Panc1 (cell line): ENCODE results near the gene EHHADH. TPM values are rescaled to one million over a fixed set of nuclear protein-coding genes. Genes with fewer than 3 reads are reported as not detected.

ENCODE experiments used
- ATAC-seq: fragments of 200-7000 bp; cut with Tn5 transposase; 2 replicates; pipeline ENCODE4 v1.9.1; 2020; ENCODE audit warnings: mild to moderate bottlenecking, moderate library complexity
- BruUV-seq: library from RNA; stranded (reverse); fragments of 400-500 nt; replicated peaks from 2 replicates; lab custom pipeline; 2021; lab: Mats Ljungman, UMichigan
- CTCF ChIA-PET: fragments of 300-600 bp; sonication (Branson Sonifier 250); formaldehyde crosslinking; loops from one replicate; lab custom pipeline; 2022; ENCODE audit warnings: antibody characterized with exemption; lab: Charles Lee
- POLR2A ChIA-PET: fragments of 300-600 bp; sonication (Branson Sonifier 250); formaldehyde crosslinking; loops from one replicate; lab custom pipeline; 2022; ENCODE audit warnings: antibody characterized with exemption; lab: Charles Lee
- DNase-seq: peaks from one replicate; pipeline ENCODE4 v3.0.0-alpha.2; 2010; ENCODE audit warnings: low read depth, low spot score
- H3K27ac ChIP-seq: 2 replicates; pipeline ENCODE4 v1.5.1; 2011; ENCODE audit warnings: mild to moderate bottlenecking, low read length, inconsistent platforms
- H3K27me3 ChIP-seq: fragments of 200-500 bp; sonication (Bioruptor generic); 2 replicates; pipeline ENCODE4 v1.6.0; 2014; ENCODE audit warnings: low read length, inconsistent platforms; ENCODE audit not compliant: control insufficient read depth, insufficient read depth
- H3K36me3 ChIP-seq: fragments of 200-500 bp; sonication (Bioruptor generic); 2 replicates; pipeline ENCODE4 v1.5.1; 2014; ENCODE audit warnings: inconsistent platforms, mild to moderate bottlenecking, low read length, moderate library complexity; ENCODE audit not compliant: control insufficient read depth, insufficient read depth
- H3K4me1 ChIP-seq: 2 replicates; pipeline ENCODE4 v1.5.1; 2011; ENCODE audit warnings: inconsistent platforms, mild to moderate bottlenecking, low read length, moderate library complexity; ENCODE audit not compliant: control insufficient read depth, insufficient read depth
- H3K4me3 ChIP-seq, 2 experiments: 2 replicates each; pipeline ENCODE4 v1.5.1; 2011 to 2012; ENCODE audit warnings: low read depth in 2 of 2, low read length in 2 of 2, mild to moderate bottlenecking in 2 of 2, inconsistent platforms in 1 of 2, moderate library complexity in 1 of 2
- H3K9me3 ChIP-seq: fragments of 200-500 bp; sonication (Bioruptor generic); 2 replicates; pipeline ENCODE4 v1.5.1; 2014; ENCODE audit warnings: low read depth, mild to moderate bottlenecking, inconsistent platforms, low read length, moderate library complexity; ENCODE audit not compliant: control insufficient read depth, insufficient read depth
- CTCF ChIP-seq: fragments of 450-650 bp; IDR thresholded peaks from 2 replicates; pipeline ENCODE4 v1.5.1; 2017; ENCODE audit warnings: mild to moderate bottlenecking
- POLR2AphosphoS5 ChIP-seq: IDR thresholded peaks from 2 replicates; pipeline ENCODE4 v1.6.1; 2012; ENCODE audit warnings: mild to moderate bottlenecking, low read depth, low read length, moderate library complexity
- REST ChIP-seq, 2 experiments: IDR thresholded peaks; 2 replicates each; pipeline ENCODE4 v1.6.1; 2011 to 2012; ENCODE audit warnings: low read depth in 2 of 2, control low read depth in 1 of 2, low read length in 1 of 2, mild to moderate bottlenecking in 1 of 2, moderate library complexity in 1 of 2; ENCODE audit not compliant: insufficient read depth in 1 of 2
- SIN3A ChIP-seq: IDR thresholded peaks from 2 replicates; pipeline ENCODE4 v1.6.1; 2012; ENCODE audit warnings: low read depth, mild to moderate bottlenecking, low read length, moderate library complexity, borderline replicate concordance; ENCODE audit not compliant: insufficient read depth
- TCF7L2 ChIP-seq: IDR thresholded peaks from 2 replicates; pipeline ENCODE4 v1.6.1; 2011; ENCODE audit warnings: mild to moderate bottlenecking, low read depth, low read length, inconsistent platforms
- in situ Hi-C: cut with HindIII; loops from 2 replicates; pipeline ENCODE4 v1.10.0; 2016; ENCODE audit warnings: low sequenced_read_pairs, low pct_unique_long_range_greater_than_20kb
- intact Hi-C: fragments of 100-400 bp; cut with micrococcal nuclease; formaldehyde crosslinking; loops from one replicate; pipeline ENCODE4 v1.10.0; 2022; ENCODE audit not compliant: unreplicated experiment
- total RNA-seq: library from RNA; stranded (reverse); gene quantifications from one replicate; pipeline ENCODE4 v1.2.1, GENCODE V29; 2021; ENCODE audit not compliant: unreplicated experiment

Gene EHHADH
- total RNA-seq, 1 experiment from 2014 or later: 7.8 TPM

GRCh38 chr3:185212559-185212958 is 41.3 kb downstream of the EHHADH start:
- in situ Hi-C loops (no loop called here), intact Hi-C loops (no loop called here)
- Histone ChIP-seq H3K4me3 (no peak overlapping the region), H3K36me3 (no peaks in the 10 kb centered on the region), H3K27ac (no peak overlapping the region), H3K27me3 (no peaks in the 10 kb centered on the region), H3K9me3 (no peaks in the 10 kb centered on the region), H3K4me1 (0 out of 2 replicates have a peak, but pooled peaks cover 7% of the 10 kb centered on the region)
- ATAC-seq (no peak), DNase-seq (no peak)
- no peak for TF ChIP-seq TCF7L2
- BruUV-seq: no TSS peak
- POLR2A ChIA-PET: no interaction called here
- CTCF ChIA-PET: no interaction called here

GRCh38 chr3:185212086-185212485 is 41.8 kb downstream of the EHHADH start:
- Histone ChIP-seq H3K36me3 (no peaks in the 10 kb centered on the region), H3K27me3 (no peaks in the 10 kb centered on the region), H3K4me3 (no peak overlapping the region), H3K4me1 (0 out of 2 replicates have a peak, but pooled peaks cover 7% of the 10 kb centered on the region), H3K27ac (no peak overlapping the region), H3K9me3 (no peaks in the 10 kb centered on the region)
- in situ Hi-C loops (no loop called here), intact Hi-C loops (no loop called here)
- no peak for DNase-seq
- ATAC-seq: no peak
- no TSS peak for BruUV-seq
- POLR2A ChIA-PET: no interaction called here
- no peak for TF ChIP-seq CTCF
- TF ChIP-seq REST (IDR thresholded peaks at IDR 0.05; ENCODE audit: insufficient read depth in 1 of 2, low read depth in 2 of 2, low read length in 1 of 2): no peak
- no peak for TF ChIP-seq TCF7L2
- no peak for TF ChIP-seq POLR2AphosphoS5
- no peak for TF ChIP-seq SIN3A
- CTCF ChIA-PET: no interaction called here

DNA sequence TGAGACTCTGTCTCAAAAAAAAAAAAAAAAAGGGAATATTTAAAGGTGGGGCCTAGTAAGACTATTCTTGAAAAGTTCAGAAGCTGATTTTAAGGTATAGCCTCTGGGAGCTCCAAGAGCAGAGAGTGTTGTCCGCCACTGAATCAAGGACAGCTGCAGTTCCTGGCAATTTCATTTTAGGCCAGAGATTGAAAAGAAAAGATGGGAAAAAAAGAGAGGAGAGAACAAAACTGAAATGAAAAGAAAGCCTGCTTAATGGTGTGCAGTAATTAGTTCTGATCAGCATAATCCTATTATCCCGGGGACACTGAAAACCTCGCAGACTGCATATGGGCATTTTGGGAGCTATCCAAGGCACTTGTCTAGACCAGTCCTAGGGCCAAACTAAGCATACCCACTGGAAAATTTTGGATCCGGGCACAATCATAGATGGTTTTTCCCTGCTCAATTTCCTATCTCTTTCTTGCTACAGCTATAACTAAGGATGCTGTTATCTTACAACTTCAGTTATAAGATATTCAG is 43.2 kb downstream of the EHHADH start:
- Histone ChIP-seq H3K36me3 (no peaks in the 10 kb centered on the region), H3K4me3 (no peak overlapping the region), H3K27ac (no peak overlapping the region), H3K9me3 (no peaks in the 10 kb centered on the region), H3K27me3 (no peaks in the 10 kb centered on the region), H3K4me1 (no peaks in the 10 kb centered on the region)
- ChIA-PET CTCF (interaction anchor here (0.6 kb wide), 1 partner anchor 14 kb away, joined by 8 read pairs; no protein-coding TSS in a partner anchor), POLR2A (no interaction called here)
- BruUV-seq: no TSS peak
- in situ Hi-C loops: no loop called here
- intact Hi-C loops: no loop called here
- no peak for TF ChIP-seq POLR2AphosphoS5
- TF ChIP-seq TCF7L2: no peak
- no peak for TF ChIP-seq SIN3A
- no peak for TF ChIP-seq CTCF
- no peak for TF ChIP-seq REST (IDR thresholded peaks at IDR 0.05; ENCODE audit: insufficient read depth in 1 of 2, low read depth in 2 of 2, low read length in 1 of 2)
- DNase-seq (no peak), ATAC-seq (no peak)
